ENCODE measurements around the gene CMIP. TPM values are rescaled to one million over a fixed set of nuclear protein-coding genes. Genes with fewer than 3 reads are reported as not detected.

The CMIP gene
- polyA plus RNA-seq, 1 of the 3 experiments (the other 2 are of a cell fraction) = 5.4 TPM

DNA sequence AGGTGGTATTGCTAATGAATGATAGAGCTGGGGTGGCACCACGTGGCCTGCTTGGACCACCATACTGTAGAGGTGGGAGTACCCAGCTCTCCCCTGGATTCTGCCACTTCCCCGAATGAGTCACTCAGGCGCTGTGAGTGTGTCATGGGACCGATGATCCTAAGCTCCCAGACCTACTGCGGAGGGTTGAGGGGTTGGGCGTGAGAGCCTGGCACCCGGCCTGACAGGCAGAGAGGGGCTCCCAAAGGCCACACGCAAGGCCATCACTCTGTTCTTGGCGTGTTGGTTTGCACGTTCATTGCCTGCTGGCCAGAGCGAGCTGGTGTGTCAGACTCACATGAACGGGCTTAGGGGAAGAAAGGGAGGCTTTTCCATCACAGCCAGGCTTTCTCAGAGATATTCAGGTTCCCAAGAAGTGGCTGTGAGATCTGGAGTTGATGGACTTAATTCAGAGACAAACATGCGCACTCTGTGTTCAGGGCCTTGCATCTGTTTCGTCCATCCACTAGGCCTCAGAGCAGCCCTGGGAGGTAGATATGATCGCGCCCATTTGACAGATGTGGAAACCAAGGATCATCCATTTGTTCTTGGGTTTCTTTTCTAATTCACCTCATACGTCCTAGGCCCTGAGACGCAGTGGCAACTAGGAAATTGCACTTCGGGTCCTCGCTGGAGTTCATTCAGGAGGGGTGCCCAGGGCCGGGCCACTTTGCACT lies 41.4 kb downstream of the CMIP start (continued):
- no peak for TF ChIP-seq SIN3A (IDR thresholded peaks at IDR 0.05; ENCODE audit: borderline replicate concordance, low read depth, low read length)
- TF ChIP-seq, protein P1, sequence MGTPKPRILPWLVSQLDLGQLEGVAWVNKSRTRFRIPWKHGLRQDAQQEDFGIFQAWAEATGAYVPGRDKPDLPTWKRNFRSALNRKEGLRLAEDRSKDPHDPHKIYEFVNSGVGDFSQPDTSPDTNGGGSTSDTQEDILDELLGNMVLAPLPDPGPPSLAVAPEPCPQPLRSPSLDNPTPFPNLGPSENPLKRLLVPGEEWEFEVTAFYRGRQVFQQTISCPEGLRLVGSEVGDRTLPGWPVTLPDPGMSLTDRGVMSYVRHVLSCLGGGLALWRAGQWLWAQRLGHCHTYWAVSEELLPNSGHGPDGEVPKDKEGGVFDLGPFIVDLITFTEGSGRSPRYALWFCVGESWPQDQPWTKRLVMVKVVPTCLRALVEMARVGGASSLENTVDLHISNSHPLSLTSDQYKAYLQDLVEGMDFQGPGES (IDR thresholded peaks at IDR 0.05; ENCODE audit: low read depth, low read length) = no peak

DNA sequence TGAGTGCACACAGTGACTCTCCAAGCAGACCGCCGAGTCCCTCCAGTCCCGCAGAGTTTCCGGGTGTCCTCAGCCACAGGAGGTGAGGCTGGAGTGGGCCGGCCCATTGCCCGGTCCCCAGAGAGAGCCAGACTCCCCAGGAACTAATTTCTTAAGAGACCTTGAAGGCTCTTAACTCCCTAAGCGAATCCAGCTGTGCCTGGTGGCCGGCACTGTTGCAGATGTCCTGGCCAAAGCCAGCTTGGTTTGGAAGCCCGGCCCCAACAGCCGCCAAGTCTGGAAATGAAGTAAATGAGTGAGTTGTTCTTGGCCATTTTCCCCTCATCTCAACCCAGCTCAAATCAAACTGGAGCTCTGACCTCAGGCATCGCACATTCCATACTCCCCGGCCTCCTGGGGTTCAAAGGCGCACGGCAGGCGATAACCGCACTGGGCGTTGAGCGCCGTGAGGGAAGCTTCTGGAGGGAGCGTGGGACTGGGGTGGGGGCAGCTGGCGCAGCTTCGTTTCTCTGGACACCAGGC lies 42.0 kb downstream of the CMIP start:
- DNase-seq = no peak
- Histone ChIP-seq H3K9me2 (no peaks in the 10 kb centered on the region), H3K27ac (ENCODE audit: low read depth in 2 of 2, low read length in 1 of 2) (peak overlapping the region in 1 of 2 experiments; percentile 54; a peak in 2 of 4 replicates), H4K20me1 (ENCODE audit: insufficient read depth) (peaks cover 53% of the 10 kb centered on the region; the same call in 1 of the 2 replicates), H3K9ac (no peak overlapping the region), H2AFZ (ENCODE audit: low read depth) (no peak overlapping the region), H3K36me3 (replicated peaks in 1 of 2; ENCODE audit: control insufficient read depth in 1 of 2, insufficient read depth in 2 of 2, low read length in 1 of 2) (no peaks in the 10 kb centered on the region), H3F3A (replicated peaks; ENCODE audit: insufficient read depth) (no peaks in the 10 kb centered on the region), H3K9me3 (no peaks in the 10 kb centered on the region), H3K4me3 (ENCODE audit: low read depth in 2 of 2, low read length in 1 of 2) (no peak overlapping the region), H3K4me2 (no peak overlapping the region), H3K4me1 (ENCODE audit: control insufficient read depth in 1 of 2, insufficient read depth in 2 of 2, low read depth in 1 of 2, low read length in 1 of 2) (peaks cover 0 to 60% of the 10 kb centered on the region in 2 experiments; a peak in 2 of 4 replicates), H3K27me3 (ENCODE audit: insufficient read depth) (no peaks in the 10 kb centered on the region), H3K79me2 (ENCODE audit: insufficient read depth) (peaks cover 18% of the 10 kb centered on the region; the same call in 1 of the 2 replicates)
- ChIA-PET CTCF (no interaction called here), POLR2A (interaction anchor here (0.6 to 1.9 kb wide), 2 partner anchors 10 to 29 kb away, joined by 3 to 7 read pairs; no protein-coding TSS in a partner anchor)
- 93% methylated on average over 10 of the region's 22 CpGs for WGBS (ENCODE audit: low lambda C conversion rate)
- TF ChIP-seq RCOR1 (IDR thresholded peaks at IDR 0.05; ENCODE audit: low read length) (no peak), RXRA (IDR thresholded peaks at IDR 0.05; ENCODE audit: borderline replicate concordance, low read depth) (no peak), NFIC (IDR thresholded peaks at IDR 0.05; ENCODE audit: borderline replicate concordance) (no peak)
- TF ChIP-seq, protein P2, sequence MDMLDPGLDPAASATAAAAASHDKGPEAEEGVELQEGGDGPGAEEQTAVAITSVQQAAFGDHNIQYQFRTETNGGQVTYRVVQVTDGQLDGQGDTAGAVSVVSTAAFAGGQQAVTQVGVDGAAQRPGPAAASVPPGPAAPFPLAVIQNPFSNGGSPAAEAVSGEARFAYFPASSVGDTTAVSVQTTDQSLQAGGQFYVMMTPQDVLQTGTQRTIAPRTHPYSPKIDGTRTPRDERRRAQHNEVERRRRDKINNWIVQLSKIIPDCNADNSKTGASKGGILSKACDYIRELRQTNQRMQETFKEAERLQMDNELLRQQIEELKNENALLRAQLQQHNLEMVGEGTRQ (IDR thresholded peaks at IDR 0.05; ENCODE audit: borderline replicate concordance, low read depth, low read length) = no peak
- TF ChIP-seq, protein P3, sequence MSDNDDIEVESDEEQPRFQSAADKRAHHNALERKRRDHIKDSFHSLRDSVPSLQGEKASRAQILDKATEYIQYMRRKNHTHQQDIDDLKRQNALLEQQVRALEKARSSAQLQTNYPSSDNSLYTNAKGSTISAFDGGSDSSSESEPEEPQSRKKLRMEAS (IDR thresholded peaks at IDR 0.05; ENCODE audit: low read depth) = no peak

DNA sequence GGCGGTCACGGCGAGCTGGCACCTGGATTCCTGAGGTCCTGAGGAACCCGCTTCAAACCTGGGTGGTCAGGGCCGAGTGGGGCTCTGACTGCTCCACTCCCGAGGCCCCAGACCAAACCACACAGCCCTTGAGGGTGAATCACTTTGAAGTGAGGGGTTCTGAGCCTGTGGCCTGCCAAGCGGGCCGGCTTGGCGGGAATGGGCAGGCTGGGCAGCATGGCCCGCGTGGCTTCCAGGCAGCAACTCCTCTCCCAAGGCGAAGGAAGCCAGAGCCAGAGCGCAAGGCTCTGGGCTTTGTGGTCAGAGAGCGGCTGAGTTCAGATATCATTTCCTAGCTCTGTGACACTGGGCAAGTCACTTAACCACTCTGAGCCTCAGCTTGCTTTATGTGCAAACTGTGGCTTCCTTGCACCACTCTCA lies 42.7 kb downstream of the CMIP start:
- WGBS (ENCODE audit: low lambda C conversion rate) = 90% methylated on average over 9 of the region's 14 CpGs
- H3K9me3 ChIP-seq = no peaks in the 10 kb centered on the region
- peak overlapping the region in 1 of 2 experiments; percentile 3; a peak in 2 of 4 replicates for H3K27ac ChIP-seq (ENCODE audit: low read depth in 2 of 2, low read length in 1 of 2)
- H3F3A ChIP-seq (replicated peaks; ENCODE audit: insufficient read depth) = no peaks in the 10 kb centered on the region
- CTCF ChIA-PET = no interaction called here
- peaks cover 11% of the 10 kb centered on the region; the same call in 1 of the 2 replicates for H3K79me2 ChIP-seq (ENCODE audit: insufficient read depth)
- POLR2A ChIA-PET = no interaction called here
- no peak for DNase-seq
- H3K4me2 ChIP-seq = no peak overlapping the region
- no peak overlapping the region for H3K9ac ChIP-seq
- H3K4me1 ChIP-seq (ENCODE audit: control insufficient read depth in 1 of 2, insufficient read depth in 2 of 2, low read depth in 1 of 2, low read length in 1 of 2) = peaks cover 0 to 66% of the 10 kb centered on the region in 2 experiments; a peak in 2 of 4 replicates
- no peak overlapping the region for H2AFZ ChIP-seq (ENCODE audit: low read depth)
- no peaks in the 10 kb centered on the region for H3K27me3 ChIP-seq (ENCODE audit: insufficient read depth)
- H3K9me2 ChIP-seq = no peaks in the 10 kb centered on the region
- H4K20me1 ChIP-seq (ENCODE audit: insufficient read depth) = peaks cover 53% of the 10 kb centered on the region; the same call in 1 of the 2 replicates
- no peak overlapping the region for H3K4me3 ChIP-seq (ENCODE audit: low read depth in 2 of 2, low read length in 1 of 2)
- no peaks in the 10 kb centered on the region for H3K36me3 ChIP-seq (replicated peaks in 1 of 2; ENCODE audit: control insufficient read depth in 1 of 2, insufficient read depth in 2 of 2, low read length in 1 of 2)
- TF ChIP-seq, protein P4, sequence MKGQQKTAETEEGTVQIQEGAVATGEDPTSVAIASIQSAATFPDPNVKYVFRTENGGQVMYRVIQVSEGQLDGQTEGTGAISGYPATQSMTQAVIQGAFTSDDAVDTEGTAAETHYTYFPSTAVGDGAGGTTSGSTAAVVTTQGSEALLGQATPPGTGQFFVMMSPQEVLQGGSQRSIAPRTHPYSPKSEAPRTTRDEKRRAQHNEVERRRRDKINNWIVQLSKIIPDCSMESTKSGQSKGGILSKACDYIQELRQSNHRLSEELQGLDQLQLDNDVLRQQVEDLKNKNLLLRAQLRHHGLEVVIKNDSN (IDR thresholded peaks at IDR 0.05; ENCODE audit: borderline replicate concordance, low read depth) = no peak
- TF ChIP-seq, protein P5, sequence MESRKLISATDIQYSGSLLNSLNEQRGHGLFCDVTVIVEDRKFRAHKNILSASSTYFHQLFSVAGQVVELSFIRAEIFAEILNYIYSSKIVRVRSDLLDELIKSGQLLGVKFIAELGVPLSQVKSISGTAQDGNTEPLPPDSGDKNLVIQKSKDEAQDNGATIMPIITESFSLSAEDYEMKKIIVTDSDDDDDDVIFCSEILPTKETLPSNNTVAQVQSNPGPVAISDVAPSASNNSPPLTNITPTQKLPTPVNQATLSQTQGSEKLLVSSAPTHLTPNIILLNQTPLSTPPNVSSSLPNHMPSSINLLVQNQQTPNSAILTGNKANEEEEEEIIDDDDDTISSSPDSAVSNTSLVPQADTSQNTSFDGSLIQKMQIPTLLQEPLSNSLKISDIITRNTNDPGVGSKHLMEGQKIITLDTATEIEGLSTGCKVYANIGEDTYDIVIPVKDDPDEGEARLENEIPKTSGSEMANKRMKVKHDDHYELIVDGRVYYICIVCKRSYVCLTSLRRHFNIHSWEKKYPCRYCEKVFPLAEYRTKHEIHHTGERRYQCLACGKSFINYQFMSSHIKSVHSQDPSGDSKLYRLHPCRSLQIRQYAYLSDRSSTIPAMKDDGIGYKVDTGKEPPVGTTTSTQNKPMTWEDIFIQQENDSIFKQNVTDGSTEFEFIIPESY (IDR thresholded peaks at IDR 0.05; ENCODE audit: borderline replicate concordance, low read depth) = no peak
- TF ChIP-seq SIN3A (IDR thresholded peaks at IDR 0.05; ENCODE audit: borderline replicate concordance, low read depth, low read length) = no peak
- TF ChIP-seq, protein P1 (IDR thresholded peaks at IDR 0.05; ENCODE audit: low read depth, low read length) = no peak
- no peak for TF ChIP-seq NRF1 (IDR thresholded peaks at IDR 0.05; ENCODE audit: low read depth, low read length)
- no peak for TF ChIP-seq RCOR1 (IDR thresholded peaks at IDR 0.05; ENCODE audit: low read length)
- TF ChIP-seq, protein P6, sequence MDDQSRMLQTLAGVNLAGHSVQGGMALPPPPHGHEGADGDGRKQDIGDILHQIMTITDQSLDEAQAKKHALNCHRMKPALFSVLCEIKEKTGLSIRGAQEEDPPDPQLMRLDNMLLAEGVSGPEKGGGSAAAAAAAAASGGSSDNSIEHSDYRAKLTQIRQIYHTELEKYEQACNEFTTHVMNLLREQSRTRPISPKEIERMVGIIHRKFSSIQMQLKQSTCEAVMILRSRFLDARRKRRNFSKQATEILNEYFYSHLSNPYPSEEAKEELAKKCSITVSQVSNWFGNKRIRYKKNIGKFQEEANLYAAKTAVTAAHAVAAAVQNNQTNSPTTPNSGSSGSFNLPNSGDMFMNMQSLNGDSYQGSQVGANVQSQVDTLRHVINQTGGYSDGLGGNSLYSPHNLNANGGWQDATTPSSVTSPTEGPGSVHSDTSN (IDR thresholded peaks at IDR 0.05) = no peak
- no peak for TF ChIP-seq EP300 (IDR thresholded peaks at IDR 0.05; ENCODE audit: borderline replicate concordance in 1 of 2, low read depth in 1 of 2, low read length in 1 of 2)
- TF ChIP-seq GABPA (IDR thresholded peaks at IDR 0.05; ENCODE audit: low read depth) = no peak
- no peak for TF ChIP-seq TCF12 (IDR thresholded peaks at IDR 0.05)
- TF ChIP-seq CHD2 (IDR thresholded peaks at IDR 0.05; ENCODE audit: low read length, partially characterized antibody) = no peak

All from SK-N-SH (cell line).